ENCODE measurements around the gene BAIAP2L1.

BAIAP2L1 gene

GRCh38 chr7:98300595-98301372 lies 100.1 kb downstream of the BAIAP2L1 start:
- FAIRE-seq = no peak
- no peak for DNase-seq (ENCODE audit: insufficient read length, low spot score)
- no peak for TF ChIP-seq POLR2AphosphoS5 (IDR thresholded peaks at IDR 0.05; ENCODE audit: low read depth, low read length)
- TF ChIP-seq PAX5 (IDR thresholded peaks at IDR 0.05; ENCODE audit: insufficient read depth, low read length, severe bottlenecking) = no peak
- TF ChIP-seq POLR2A (IDR thresholded peaks at IDR 0.05; ENCODE audit: low read depth, low read length) = no peak
- no peak for TF ChIP-seq POU2F2 (IDR thresholded peaks at IDR 0.05; ENCODE audit: low read depth, low read length)
- no peak for TF ChIP-seq SPI1 (IDR thresholded peaks at IDR 0.05; ENCODE audit: low read depth, low read length)
- no peak for TF ChIP-seq TAF1 (IDR thresholded peaks at IDR 0.05; ENCODE audit: low read depth, low read length)

GRCh38 chr7:98297626-98298286 lies 103.1 kb downstream of the BAIAP2L1 start:
- FAIRE-seq = no peak
- no peak for DNase-seq (ENCODE audit: insufficient read length, low spot score)
- no peak for TF ChIP-seq PAX5 (IDR thresholded peaks at IDR 0.05; ENCODE audit: insufficient read depth, low read length, severe bottlenecking)

GRCh38 chr7:98296833-98297232 lies 104.1 kb downstream of the BAIAP2L1 start:
- FAIRE-seq = no peak
- TF ChIP-seq SPI1 (IDR thresholded peaks at IDR 0.05; ENCODE audit: low read depth, low read length) (no peak), POU2F2 (IDR thresholded peaks at IDR 0.05; ENCODE audit: low read depth, low read length) (no peak), POLR2A (IDR thresholded peaks at IDR 0.05; ENCODE audit: low read depth, low read length) (no peak), TAF1 (IDR thresholded peaks at IDR 0.05; ENCODE audit: low read depth, low read length) (no peak), POLR2AphosphoS5 (IDR thresholded peaks at IDR 0.05; ENCODE audit: low read depth, low read length) (no peak), PAX5 (IDR thresholded peaks at IDR 0.05; ENCODE audit: insufficient read depth, low read length, severe bottlenecking) (no peak)
- no peak for DNase-seq (ENCODE audit: insufficient read length, low spot score)

GRCh38 chr7:98295467-98296192 lies 105.3 kb downstream of the BAIAP2L1 start:
- FAIRE-seq = no peak
- DNase-seq (ENCODE audit: insufficient read length, low spot score) = no peak
- TF ChIP-seq TAF1 (IDR thresholded peaks at IDR 0.05; ENCODE audit: low read depth, low read length) = no peak
- TF ChIP-seq POLR2A (IDR thresholded peaks at IDR 0.05; ENCODE audit: low read depth, low read length) = no peak
- no peak for TF ChIP-seq PAX5 (IDR thresholded peaks at IDR 0.05; ENCODE audit: insufficient read depth, low read length, severe bottlenecking)
- no peak for TF ChIP-seq POU2F2 (IDR thresholded peaks at IDR 0.05; ENCODE audit: low read depth, low read length)
- TF ChIP-seq SPI1 (IDR thresholded peaks at IDR 0.05; ENCODE audit: low read depth, low read length) = no peak
- TF ChIP-seq POLR2AphosphoS5 (IDR thresholded peaks at IDR 0.05; ENCODE audit: low read depth, low read length) = no peak

DNA sequence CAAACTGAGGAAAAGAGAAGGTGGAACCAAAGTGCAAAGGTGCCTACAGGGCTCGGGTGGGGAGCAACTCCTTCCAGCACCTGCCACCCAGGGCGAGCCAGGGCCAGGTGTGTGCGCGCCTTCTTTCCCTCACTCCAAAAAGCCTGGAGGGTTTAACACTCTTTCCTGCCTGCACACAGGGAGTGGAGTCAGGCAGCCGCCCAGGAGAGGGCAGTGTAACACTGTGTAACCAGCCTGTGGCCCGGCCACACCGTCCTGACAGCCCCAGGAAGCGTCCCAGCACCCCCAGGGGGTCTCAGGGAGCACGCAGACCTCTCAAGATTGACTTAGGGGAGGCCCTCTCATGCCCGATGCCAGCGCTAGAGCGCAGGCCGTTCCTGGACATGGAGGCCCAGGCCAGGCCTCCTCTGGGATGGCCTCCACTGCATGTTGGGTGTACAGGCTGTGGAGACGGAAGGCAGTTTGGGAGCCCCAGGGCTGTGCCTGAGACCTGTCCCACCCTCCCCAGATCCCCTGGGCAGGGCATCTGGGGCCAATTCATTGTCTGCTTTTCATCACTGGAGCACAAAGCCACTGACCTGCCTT lies 106.0 kb downstream of the BAIAP2L1 start:
- TF ChIP-seq PAX5 (IDR thresholded peaks at IDR 0.05; ENCODE audit: insufficient read depth, low read length, severe bottlenecking) = no peak
- TF ChIP-seq POLR2AphosphoS5 (IDR thresholded peaks at IDR 0.05; ENCODE audit: low read depth, low read length) = 0 out of 2 replicates have a peak, but pooled peaks have one; percentile 20
- TF ChIP-seq TAF1 (IDR thresholded peaks at IDR 0.05; ENCODE audit: low read depth, low read length) = no peak
- TF ChIP-seq POLR2A (IDR thresholded peaks at IDR 0.05; ENCODE audit: low read depth, low read length) = peak; percentile 45; the same call in 1 of the 2 replicates
- TF ChIP-seq POU2F2 (IDR thresholded peaks at IDR 0.05; ENCODE audit: low read depth, low read length) = 0 out of 2 replicates have a peak, but pooled peaks have one; percentile 38
- TF ChIP-seq SPI1 (IDR thresholded peaks at IDR 0.05; ENCODE audit: low read depth, low read length) = no peak
- FAIRE-seq (peak; percentile 69), DNase-seq (ENCODE audit: insufficient read length, low spot score) (peak; percentile 87)

DNA sequence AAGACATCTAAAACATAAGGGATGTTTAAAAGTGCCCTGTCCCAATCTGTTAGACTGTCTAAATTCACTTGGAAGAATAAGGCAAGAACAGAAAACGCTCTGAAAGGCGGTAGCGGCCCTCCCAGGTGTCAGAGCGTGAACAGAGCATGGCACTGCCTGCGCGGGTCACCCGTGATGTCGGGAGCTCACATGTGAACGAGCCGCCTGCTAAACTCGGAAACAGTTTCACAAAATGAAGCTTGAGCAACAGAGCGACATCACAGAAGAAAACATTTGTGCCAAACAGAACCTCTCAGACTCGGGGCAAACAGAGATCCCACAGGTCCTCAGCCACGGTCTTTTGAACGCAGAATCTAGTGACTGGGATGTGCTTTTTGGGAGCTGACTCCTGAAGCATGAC lies 106.6 kb downstream of the BAIAP2L1 start:
- no peak for FAIRE-seq
- TF ChIP-seq TAF1 (IDR thresholded peaks at IDR 0.05; ENCODE audit: low read depth, low read length) (no peak), POLR2A (IDR thresholded peaks at IDR 0.05; ENCODE audit: low read depth, low read length) (no peak), POU2F2 (IDR thresholded peaks at IDR 0.05; ENCODE audit: low read depth, low read length) (no peak), POLR2AphosphoS5 (IDR thresholded peaks at IDR 0.05; ENCODE audit: low read depth, low read length) (no peak), SPI1 (IDR thresholded peaks at IDR 0.05; ENCODE audit: low read depth, low read length) (no peak), PAX5 (IDR thresholded peaks at IDR 0.05; ENCODE audit: insufficient read depth, low read length, severe bottlenecking) (no peak)
- no peak for DNase-seq (ENCODE audit: insufficient read length, low spot score)

GRCh38 chr7:98293746-98294145 lies 107.1 kb downstream of the BAIAP2L1 start:
- TF ChIP-seq SPI1 (IDR thresholded peaks at IDR 0.05; ENCODE audit: low read depth, low read length) (no peak), TAF1 (IDR thresholded peaks at IDR 0.05; ENCODE audit: low read depth, low read length) (no peak), PAX5 (IDR thresholded peaks at IDR 0.05; ENCODE audit: insufficient read depth, low read length, severe bottlenecking) (no peak), POLR2AphosphoS5 (IDR thresholded peaks at IDR 0.05; ENCODE audit: low read depth, low read length) (no peak), POLR2A (IDR thresholded peaks at IDR 0.05; ENCODE audit: low read depth, low read length) (no peak), POU2F2 (IDR thresholded peaks at IDR 0.05; ENCODE audit: low read depth, low read length) (no peak)
- DNase-seq (ENCODE audit: insufficient read length, low spot score) = no peak
- FAIRE-seq = no peak

GRCh38 chr7:98293265-98293664 lies 107.6 kb downstream of the BAIAP2L1 start:
- no peak for DNase-seq (ENCODE audit: insufficient read length, low spot score)
- FAIRE-seq = no peak
- TF ChIP-seq POLR2A (IDR thresholded peaks at IDR 0.05; ENCODE audit: low read depth, low read length) (no peak), PAX5 (IDR thresholded peaks at IDR 0.05; ENCODE audit: insufficient read depth, low read length, severe bottlenecking) (no peak)

- DNase-seq (ENCODE audit: insufficient read length, low spot score) (no peak), FAIRE-seq (no peak)
Observed at GRCh38 chr7:98291717-98292116, 109.2 kb downstream of the BAIAP2L1 start.

More at GRCh38 chr7:98291717-98292116, 109.2 kb downstream of the BAIAP2L1 start:
- TF ChIP-seq POU2F2 (IDR thresholded peaks at IDR 0.05; ENCODE audit: low read depth, low read length) (no peak), PAX5 (IDR thresholded peaks at IDR 0.05; ENCODE audit: insufficient read depth, low read length, severe bottlenecking) (no peak), SPI1 (IDR thresholded peaks at IDR 0.05; ENCODE audit: low read depth, low read length) (peak; percentile 24; the same call in 1 of the 2 replicates)

Measured in GM12891 (cell line).